OCI-LY7 (cell line): Measurements from ENCODE around the gene TMEM200B.

Experiments
- EZH2phosphoT487 ChIP-seq: fragments of 200-600 bp; sonication (generic); IDR thresholded peaks from 2 replicates; pipeline ENCODE4 v1.6.1; 2018; ENCODE audit warnings: low read depth, borderline replicate concordance, mild to moderate bottlenecking, mixed run types, antibody characterized with exemption, low read length, moderate library complexity, mixed read lengths
- TF ChIP-seq, protein P1 (sequence below): fragments of 200-600 bp; sonication (generic); conservative IDR thresholded peaks from 2 replicates; pipeline ENCODE4 v1.5.1; 2014; ENCODE audit warnings: mild to moderate bottlenecking, antibody characterized with exemption, low read length, moderate library complexity, mixed read lengths

DNA sequence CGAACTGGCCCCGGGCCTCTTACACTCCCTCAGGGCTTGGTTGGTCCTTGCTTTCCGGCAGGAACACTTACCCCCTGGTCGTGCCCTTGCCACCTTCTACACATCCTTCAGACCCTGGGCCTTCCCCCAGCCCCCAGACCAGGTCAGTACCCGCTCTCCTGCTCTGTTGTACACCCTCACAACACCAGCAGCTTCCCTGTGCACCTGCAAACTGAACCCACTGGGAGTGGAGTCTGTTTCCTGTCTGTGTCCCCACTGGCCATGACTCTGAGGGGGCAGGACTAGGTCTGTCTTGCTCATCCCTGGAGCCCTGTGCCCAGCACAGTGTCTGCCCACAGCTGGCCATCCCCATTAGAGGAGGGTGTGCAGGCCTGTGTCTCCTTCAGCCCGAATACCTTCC is 2.1 kb upstream of the TMEM200B start:
- TF ChIP-seq, protein P1, sequence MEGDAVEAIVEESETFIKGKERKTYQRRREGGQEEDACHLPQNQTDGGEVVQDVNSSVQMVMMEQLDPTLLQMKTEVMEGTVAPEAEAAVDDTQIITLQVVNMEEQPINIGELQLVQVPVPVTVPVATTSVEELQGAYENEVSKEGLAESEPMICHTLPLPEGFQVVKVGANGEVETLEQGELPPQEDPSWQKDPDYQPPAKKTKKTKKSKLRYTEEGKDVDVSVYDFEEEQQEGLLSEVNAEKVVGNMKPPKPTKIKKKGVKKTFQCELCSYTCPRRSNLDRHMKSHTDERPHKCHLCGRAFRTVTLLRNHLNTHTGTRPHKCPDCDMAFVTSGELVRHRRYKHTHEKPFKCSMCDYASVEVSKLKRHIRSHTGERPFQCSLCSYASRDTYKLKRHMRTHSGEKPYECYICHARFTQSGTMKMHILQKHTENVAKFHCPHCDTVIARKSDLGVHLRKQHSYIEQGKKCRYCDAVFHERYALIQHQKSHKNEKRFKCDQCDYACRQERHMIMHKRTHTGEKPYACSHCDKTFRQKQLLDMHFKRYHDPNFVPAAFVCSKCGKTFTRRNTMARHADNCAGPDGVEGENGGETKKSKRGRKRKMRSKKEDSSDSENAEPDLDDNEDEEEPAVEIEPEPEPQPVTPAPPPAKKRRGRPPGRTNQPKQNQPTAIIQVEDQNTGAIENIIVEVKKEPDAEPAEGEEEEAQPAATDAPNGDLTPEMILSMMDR = no peak
- no peak for TF ChIP-seq EZH2phosphoT487
